Activated CD8-positive, alpha-beta memory T cell treated with anti-CD3 and anti-CD28 coated beads for 36 hours (primary cell): ENCODE data around the gene PIM3. TPM values are rescaled to one million over a fixed set of nuclear protein-coding genes. Genes with fewer than 3 reads are reported as not detected.
"Not testable (repeated sequence)": the region's sequence is repeated elsewhere in the genome, so short reads cannot be mapped to it uniquely, and the experiment has no call there.

Source experiments
- CTCF ChIA-PET: fragments of 350-600 bp; sonication (Branson Sonifier 250); formaldehyde crosslinking; loops from one replicate; lab custom pipeline; 2021; ENCODE audit warnings: antibody characterized with exemption; lab: Charles Lee
- POLR2A ChIA-PET: fragments of 350-600 bp; sonication (Branson Sonifier 250); formaldehyde crosslinking; loops from one replicate; lab custom pipeline; 2021; ENCODE audit warnings: antibody characterized with exemption; lab: Charles Lee
- total RNA-seq, 2 experiments: library from RNA; stranded (reverse); gene quantifications; one replicate each; pipeline ENCODE4 v1.2.3, GENCODE V29; 2021

The PIM3 gene
- total RNA-seq, 2 experiments from 2014 or later = 198 to 203 TPM

DNA sequence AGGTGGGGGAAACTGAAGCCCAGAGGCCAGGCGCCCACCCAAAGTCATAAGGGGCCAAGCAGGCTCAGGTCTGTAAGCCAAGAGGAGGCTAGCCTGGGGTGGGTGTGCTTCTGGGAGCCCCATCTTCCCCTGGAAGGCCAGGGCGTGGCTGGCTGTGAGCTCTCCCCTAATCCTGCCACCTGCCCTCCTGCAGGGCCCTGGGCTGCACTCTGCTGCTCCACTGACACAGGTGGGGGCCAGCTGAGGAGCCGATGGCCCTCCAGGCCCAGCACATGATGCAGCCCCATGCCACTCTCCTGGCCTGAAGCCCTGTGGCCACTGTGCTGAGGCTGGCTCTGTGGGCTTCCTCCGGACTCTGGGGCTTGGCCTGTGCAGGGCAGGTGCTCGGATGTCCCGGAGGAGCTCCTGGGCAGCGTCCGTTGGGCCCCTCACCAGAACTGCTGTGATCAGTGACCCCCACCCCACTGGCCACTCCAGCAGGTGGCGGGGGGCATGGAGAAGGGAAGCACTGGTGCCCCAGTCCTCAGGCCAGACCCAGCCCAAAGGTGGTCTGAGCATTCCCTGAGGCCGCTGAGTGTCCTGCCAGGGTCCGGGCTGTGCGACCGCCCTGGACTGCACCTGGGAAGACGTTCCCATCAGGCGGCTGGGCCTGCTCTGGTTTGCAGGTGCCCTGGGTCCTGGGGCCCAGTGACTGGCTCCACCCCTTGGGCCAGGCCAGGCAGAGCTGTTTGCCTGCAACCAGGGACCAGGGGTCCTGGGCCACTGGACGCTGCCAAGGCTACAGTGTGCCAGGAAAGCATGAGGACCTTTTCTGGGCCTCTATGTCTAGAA, 8.5 kb downstream of the PIM3 start:
- ChIA-PET CTCF (interaction anchor here (1.0 to 1.2 kb wide), 2 partner anchors 8 to 39 kb away, joined by 3 read pairs; no protein-coding TSS in a partner anchor), POLR2A (interaction anchor here (2.9 kb wide), 1 partner anchor 8 kb away, joined by 72 read pairs; the partner anchor contains the start of gene PIM3)

DNA sequence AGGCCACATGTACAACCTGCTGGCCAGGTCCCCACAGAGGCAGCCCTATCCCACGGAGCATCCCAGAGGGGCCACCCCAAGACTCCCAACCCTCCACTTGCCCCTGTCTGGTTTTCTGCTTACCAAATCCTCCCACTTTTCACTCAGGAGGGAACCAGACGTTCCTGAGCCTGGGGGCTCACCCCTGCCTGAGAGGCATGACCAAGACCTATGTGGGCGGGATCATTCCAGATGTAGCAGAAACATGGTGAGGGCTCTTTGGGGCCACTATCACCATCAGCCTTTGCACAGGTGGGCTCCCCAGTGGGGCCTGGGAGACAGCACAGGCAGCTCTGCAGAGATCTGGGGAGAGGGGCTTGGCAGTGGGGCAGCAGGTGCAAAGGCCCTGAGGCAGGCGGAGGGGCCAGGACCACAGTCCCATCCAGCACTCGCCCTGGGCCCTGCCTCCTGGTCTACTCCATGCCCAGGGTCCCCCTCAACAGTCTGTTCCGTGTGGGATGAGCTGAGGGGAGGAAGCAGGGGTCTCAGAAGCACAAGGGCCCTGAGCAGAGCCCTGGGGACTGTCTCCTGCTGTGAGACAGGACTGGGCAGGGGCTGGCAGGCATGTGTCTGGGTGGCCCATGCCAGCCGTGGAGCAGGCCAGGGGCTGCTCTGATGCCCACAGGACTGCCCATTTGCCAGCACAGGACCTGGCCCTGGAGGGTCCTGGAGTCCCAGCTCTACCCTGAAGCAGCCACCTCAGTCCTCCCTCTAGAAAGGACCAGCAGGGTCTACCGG, 9.4 kb downstream of the PIM3 start:
- ChIA-PET POLR2A (interaction anchor here (1.0 to 2.9 kb wide), 4 partner anchors 9 to 44 kb away, joined by 3 to 72 read pairs (median 13); partner anchors contain the start of gene PIM3), CTCF (interaction anchor here (1.1 to 2.0 kb wide), 5 partner anchors 8 to 60 kb away, joined by 3 to 8 read pairs (median 5); no protein-coding TSS in a partner anchor)

DNA sequence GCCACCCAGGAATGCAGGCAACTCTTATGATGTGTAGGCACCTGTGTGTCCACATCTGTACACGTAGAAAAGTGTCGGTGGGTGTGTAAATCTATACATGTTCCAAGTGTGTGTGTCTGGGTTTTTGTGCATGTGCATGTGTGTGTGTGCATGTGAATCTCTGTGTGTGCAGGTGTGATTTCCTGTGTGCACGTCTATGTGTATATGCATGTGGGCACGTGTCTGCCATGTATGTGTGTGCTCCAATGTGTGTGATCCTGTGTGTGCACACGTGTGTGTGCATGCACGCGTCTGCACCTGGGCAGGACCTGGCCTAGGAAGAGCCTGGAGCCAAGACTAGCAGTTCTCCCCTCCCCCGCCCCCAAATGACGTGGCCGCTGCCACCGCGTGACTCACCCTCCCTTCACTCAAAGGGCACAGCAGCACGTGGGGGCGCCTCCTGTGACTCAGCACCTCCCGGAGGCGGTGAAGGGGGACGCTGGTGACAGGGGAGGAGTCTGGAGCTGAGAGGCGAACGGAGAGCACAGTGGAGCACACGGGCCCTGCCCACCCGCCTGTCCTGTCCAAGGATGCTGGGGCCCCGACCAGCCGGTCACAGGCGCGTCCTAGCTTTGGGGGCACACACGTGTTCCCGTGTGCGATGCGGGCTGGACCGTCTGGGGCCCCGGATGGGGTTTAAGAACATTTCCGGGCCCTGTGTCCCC, 10.1 kb downstream of the PIM3 start:
- ChIA-PET CTCF (interaction anchor here (1.1 to 2.0 kb wide), 5 partner anchors 8 to 60 kb away, joined by 3 to 8 read pairs (median 5); no protein-coding TSS in a partner anchor), POLR2A (interaction anchor here (0.7 to 2.9 kb wide), 7 partner anchors 9 to 60 kb away, joined by 3 to 72 read pairs (median 3); partner anchors contain the start of gene PIM3)

DNA sequence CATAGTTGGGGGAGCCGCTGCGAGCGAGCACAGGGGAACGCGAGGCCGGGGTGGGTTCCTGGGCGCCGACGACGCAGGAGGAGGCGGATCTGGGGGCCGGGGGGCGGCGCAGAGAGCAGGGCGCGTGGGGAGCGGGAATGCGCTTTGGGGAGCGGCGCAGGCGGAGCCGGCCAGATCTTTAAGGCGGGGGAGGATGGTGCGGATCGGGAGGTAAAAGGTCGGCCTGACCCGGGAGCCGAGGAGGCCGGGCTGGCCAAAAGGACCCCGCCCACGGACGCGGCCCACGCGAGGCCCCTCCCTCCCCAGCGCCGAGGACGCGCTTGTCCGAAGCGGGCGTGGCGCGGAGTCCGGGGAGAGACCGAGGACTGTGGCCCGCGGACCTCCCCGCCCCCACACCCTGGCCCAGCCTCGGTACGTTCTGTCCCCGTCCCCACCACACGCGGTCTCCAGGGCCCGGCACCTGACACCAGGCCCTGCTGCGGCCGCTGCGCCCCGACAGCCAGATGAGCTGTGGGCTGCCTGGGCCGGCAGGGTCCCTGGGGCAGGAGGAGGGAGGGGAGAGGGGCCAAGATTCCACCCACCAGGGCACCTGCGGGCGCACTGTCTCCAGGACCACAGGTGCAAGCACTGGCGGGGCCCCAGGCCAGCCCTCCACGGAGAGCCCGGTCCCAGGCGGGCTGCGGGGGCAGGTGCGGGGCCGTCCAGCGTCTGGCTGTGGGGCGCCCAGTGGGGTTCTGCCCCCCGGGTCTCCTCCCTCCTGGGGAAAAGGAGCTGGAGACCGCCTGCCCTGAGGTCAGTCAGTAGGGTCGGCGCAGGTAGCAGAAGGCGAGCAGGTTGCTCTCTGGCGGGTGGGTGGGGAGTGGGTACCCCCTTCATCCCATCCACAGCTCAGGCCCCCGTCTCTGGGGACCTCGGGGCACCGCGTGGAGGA, 10.9 kb downstream of the PIM3 start:
- POLR2A ChIA-PET = interaction anchor here (0.7 to 2.9 kb wide), 8 partner anchors 8 to 145 kb away, joined by 3 to 72 read pairs (median 3); partner anchors contain the start of gene PIM3
- CTCF ChIA-PET = interaction anchor here (0.9 to 2.0 kb wide), 6 partner anchors 9 to 59 kb away, joined by 3 to 8 read pairs (median 5); no protein-coding TSS in a partner anchor

DNA sequence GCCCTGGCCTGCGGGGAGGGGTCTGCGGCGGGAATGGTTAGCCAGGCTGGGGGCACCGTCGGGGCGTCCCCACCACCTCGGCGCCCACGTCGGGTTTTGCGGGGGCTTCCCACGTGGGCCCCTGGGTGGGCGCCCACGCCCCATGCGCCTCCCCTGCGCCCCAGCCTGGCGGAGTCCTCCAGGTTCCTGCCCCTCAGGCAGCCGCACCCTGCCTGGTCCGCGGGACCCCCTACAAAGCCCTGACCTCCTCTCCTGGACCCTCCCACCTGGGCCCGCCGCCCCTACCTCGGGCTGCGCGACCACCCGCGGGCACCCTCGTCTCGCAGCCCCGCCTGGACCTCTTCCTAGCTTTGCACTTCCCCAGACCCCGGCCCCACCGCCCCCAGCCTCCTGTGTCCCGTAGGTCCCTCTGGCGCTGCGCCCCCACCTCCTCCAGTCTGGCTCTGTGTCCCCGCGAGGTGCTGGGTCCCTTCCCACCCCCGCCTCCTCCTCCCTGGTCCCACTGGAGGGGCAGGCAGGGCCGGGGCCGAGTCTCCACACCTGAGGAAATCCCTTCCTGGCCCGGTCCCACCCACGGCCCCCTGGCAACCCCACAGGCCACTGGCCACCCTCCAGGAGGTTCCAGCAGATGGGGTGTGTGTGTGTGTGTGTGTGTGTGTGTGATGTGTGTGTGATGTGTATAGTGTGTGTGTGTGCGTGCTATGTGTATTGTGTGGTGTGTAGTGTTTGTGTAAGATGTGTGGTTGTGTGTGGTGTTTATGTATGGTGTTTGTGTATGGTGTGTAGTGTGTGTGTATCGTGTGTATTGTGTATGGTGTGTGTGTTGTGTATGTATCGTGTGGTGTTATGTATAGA, 11.8 kb downstream of the PIM3 start:
- POLR2A ChIA-PET = interaction anchor here (0.7 to 2.9 kb wide), 5 partner anchors 11 to 146 kb away, joined by 3 to 72 read pairs (median 3); partner anchors contain the start of gene PIM3

DNA sequence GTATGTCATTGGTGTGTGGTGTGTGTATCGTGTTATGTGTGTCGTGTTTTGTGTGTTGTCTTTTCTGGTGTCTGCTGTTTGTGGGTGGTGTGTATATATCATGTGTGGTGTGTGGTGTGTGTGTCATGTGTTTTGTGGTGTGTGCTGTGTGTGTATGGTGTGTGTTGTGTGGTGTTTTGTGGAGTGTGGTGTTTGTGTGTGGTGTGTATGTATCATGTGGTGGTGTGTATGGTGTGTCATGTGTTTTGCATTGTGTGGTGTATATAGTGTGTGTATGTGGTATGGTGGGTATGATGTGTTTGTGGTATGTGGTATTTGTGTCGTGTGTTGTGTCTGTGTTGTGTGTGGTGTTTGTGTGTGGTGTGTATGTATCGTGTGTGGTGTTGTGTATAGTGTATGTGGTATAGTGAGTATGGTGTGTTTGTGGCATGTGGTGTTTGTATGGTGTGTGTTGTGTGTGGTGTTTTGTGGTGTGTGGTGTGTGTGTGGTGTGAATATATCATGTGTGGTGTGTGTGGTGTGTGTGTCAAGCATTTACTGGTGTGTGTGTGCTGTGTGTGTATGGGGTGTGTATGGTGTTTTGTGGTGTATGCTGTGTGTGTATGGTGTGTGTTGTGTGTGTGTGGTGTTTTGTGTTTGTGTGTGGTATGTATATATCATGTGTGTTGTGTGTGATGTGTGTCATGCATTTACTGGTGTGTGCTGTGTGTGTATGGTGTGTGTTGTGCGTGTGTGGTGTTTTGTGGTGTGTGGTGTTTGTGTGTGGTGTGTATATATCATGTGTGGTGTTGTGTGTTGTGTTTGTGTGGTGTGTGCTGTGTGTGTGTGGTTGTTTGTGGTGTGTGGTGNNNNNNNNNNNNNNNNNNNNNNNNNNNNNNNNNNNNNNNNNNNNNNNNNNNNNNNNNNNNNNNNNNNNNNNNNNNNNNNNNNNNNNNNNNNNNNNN, 12.7 kb downstream of the PIM3 start:
- ChIA-PET POLR2A (no interaction called here), CTCF (no interaction called here)

More for the DNA sequence above, 11.8 kb downstream of the PIM3 start:
- CTCF ChIA-PET = interaction anchor here (0.9 to 2.0 kb wide), 3 partner anchors 10 to 58 kb away, joined by 5 to 8 read pairs (median 5); no protein-coding TSS in a partner anchor

DNA sequence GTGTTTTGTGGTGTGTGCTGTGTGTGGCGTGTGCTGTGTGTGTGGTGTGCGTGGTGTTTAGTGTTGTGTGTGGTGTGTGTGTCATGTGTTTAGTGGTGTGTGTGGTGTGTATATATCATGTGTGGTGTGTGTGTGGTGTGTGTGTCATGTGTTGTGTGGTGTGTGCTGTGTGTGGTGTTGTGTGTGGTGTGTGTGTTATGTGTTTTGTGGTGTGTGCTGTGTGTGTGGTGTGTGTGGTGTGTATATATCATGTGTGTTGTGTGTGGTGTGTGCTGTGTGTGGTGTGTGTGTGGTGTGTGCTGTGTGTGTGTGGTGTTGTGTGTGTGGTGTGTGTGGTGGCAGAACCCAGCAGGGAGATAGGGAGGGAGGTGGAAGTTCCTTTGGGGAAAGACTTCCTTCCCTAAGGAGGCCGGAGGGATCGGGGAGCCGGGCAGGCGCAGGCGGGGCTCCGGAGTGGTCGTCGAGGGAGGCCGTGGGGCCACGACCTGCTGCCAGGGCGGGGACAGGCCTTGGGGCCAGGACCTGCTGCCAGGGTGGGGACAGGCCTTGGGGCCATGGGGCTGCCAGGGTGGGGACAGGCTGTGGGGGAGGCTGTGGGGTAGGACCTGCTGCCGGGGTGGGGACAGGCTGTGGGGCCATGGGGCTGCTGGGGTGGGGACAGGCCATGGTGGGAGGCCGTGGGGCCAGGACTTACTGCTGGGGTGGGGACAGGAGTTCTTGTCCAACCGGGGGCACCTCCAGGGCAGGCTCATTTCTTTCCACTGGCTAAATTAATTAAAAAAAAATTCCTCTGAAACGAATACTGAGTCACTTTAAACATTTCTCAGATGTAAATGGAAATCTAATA, 15.2 kb downstream of the PIM3 start:
- CTCF ChIA-PET = interaction anchor here (0.7 to 1.1 kb wide), 4 partner anchors 10 to 45 kb away, joined by 3 to 4 read pairs (median 3); no protein-coding TSS in a partner anchor
- POLR2A ChIA-PET = interaction anchor here (1.0 to 1.2 kb wide), 2 partner anchors 39 to 42 kb away, joined by 4 to 6 read pairs; no protein-coding TSS in a partner anchor

DNA sequence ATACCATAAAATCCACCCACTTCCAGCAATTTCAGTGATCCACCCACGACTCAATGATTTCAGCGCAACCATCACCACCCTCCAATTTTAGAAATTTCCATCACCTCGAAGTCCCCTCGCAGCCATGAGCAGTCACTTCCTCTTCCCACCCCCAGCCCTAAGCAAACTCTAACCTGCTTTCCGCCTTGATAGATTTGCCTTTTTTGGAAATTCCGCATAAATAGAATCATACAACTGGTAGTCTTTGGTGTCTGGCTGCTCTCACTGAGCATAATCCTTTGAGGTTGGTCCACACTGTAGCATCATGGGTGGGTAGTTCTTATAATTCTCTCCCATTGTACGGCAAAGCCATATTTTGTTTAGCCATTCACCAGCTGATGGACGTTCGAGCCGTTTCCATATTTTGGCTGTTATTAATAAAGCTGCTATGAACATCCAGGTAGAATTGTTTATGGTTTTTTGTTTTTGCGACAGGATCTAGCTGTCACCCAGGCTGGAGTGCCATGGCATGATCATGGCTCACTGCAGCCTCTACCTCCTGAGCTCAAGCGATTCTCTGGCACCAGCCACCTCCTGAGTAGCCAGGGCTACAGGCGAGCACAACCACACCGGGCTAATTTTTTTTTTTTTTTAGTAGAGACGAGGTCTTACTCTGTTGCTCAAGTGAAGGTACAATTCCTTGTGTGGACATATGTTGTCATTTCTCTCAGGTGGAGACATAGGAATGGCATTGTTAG, 16.0 kb downstream of the PIM3 start:
- POLR2A ChIA-PET = interaction anchor here (1.0 to 1.2 kb wide), 3 partner anchors 17 to 41 kb away, joined by 3 to 6 read pairs (median 4); no protein-coding TSS in a partner anchor
- CTCF ChIA-PET = interaction anchor here (0.7 to 1.1 kb wide), 4 partner anchors 11 to 46 kb away, joined by 3 to 4 read pairs (median 3); no protein-coding TSS in a partner anchor

DNA sequence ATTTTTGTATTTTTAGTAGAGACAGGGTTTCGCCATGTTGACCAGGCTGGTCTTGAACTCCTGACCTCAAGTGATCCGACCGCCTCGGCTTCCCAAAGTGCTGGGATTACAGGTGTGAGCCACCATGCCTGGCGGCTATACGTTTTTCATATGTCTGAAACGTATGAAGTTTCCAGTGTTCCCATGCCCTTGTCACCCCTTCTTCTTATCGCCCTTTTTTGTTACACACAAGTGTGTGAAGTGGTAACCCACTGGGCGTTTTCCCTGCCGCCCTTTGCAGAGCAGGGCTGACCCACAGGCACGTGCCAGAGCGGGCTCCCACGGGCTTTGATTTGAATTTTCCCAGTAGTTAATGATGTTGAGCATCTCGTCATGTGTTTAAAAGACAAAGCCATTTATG, 17.0 kb downstream of the PIM3 start:
- ChIA-PET CTCF (interaction anchor here (1.1 kb wide), 1 partner anchor 53 kb away, joined by 3 read pairs; no protein-coding TSS in a partner anchor), POLR2A (no interaction called here)

DNA sequence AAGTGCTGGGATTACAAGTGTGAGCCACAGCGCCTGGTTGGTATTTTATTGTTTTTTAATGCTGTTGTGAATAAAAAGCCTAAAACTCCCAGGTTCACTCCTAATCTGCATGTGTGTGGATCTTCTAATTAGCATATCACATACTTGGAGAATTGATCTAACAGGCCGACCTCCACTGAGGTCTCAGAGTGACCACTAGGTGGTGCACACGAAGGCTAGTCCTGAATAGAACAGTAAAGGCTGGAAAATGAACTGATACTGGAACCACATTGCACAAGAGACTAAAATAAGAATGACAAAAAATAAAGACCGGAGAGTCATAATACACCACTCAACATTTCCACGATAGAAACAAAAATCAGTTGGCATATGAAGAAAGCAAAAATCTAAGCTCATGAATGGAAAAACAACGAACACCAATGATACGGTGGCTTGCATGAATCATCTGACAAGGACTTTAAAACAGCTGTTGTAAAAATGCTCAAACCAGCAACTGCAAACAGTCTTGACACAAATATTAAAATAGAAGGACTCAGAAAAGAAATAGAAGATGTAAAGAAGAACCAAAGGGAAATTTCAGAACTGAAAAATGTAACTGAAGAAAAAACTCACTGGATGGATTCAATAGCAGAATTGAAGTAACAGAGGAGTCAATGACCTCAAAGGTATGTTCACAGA, 19.2 kb downstream of the PIM3 start:
- ChIA-PET CTCF (interaction anchor here (0.6 to 2.4 kb wide), 6 partner anchors 14 to 51 kb away, joined by 3 to 6 read pairs (median 4); no protein-coding TSS in a partner anchor), POLR2A (interaction anchor here (0.7 kb wide), 1 partner anchor 9 kb away, joined by 3 read pairs; no protein-coding TSS in a partner anchor)

DNA sequence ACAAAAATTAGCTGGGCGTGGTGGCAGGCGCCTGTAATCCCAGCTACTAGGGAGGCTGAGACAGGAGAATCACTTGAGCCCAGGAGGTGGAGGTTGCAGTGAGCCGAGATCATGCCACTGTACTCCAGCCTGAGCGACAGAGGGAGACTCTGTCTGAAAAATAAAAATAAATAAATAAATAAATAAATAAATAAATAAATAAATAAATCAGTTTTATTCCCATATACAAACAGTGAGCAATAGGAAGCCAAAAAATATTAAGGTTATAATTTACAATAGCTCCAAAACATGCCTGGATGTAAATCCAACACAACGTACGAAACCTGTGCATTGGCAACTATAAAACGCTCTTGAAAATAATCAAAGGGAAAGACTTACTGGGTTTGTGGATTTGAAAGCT, 21.2 kb downstream of the PIM3 start:
- POLR2A ChIA-PET = not testable (repeated sequence)
- CTCF ChIA-PET = interaction anchor here (0.9 to 1.4 kb wide), 3 partner anchors 12 to 49 kb away, joined by 3 to 9 read pairs (median 3); no protein-coding TSS in a partner anchor

DNA sequence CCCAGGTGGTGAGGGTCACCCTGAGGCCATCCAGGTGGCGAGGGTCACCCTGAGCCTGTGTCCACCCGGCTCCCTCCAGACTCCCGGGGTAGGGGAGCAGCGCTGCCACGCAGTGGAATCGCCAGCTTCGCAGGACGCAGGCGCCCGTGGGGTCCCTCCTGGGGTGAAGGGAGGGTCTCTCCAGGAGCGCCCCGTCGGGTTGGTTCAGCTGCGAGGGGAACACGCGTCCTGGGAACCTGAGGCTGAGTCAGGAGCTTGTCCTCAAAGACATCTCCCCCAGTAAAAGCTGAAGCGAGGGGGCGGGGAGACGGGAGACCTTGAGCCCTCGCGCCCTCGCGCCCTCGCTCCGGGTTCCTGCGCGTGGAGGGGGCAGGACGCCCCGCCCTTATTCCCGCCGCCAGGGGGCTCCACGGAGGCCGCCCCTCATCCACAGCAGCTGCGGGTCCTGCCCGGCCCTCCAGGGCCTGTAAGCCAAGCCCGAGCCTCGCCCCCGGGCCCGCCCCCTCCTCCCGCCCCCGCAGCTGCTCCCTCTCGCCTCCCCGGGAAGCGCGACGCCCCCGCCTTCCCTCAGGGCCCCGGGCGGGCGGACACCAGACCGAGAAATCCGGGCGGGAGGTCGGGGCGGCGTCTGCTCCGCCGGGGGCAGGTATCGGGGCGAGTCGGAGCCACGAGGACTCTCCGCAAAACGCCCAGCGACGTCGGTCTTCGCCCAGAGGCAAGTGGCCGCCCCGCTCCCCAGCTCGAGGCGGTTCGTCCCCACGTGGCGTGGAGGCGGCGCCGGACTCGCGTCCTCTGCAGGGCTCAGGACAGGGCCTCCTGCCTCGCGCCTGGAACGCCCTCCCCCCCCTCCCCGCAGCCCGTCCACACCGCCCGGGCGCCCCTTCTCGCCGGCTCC, 22.8 kb downstream of the PIM3 start:
- ChIA-PET CTCF (interaction anchor here (1.4 to 1.8 kb wide), 3 partner anchors 17 to 53 kb away, joined by 4 to 7 read pairs (median 6); no protein-coding TSS in a partner anchor), POLR2A (interaction anchor here (0.6 to 0.8 kb wide), 4 partner anchors 47 to 528 kb away, joined by 3 read pairs; no protein-coding TSS in a partner anchor)
